Islet of Langerhans (tissue), 1 donor: Measurements from ENCODE around the gene ZNF565.
"Not testable (repeated sequence)": the region's sequence is repeated elsewhere in the genome, so short reads cannot be mapped to it uniquely, and the experiment has no call there.

Experiments used
- FAIRE-seq: peaks from one replicate; lab custom pipeline; 2011; peaks lifted over from hg19 to GRCh38; lab: Jason Lieb, UNC

The ZNF565 gene

DNA sequence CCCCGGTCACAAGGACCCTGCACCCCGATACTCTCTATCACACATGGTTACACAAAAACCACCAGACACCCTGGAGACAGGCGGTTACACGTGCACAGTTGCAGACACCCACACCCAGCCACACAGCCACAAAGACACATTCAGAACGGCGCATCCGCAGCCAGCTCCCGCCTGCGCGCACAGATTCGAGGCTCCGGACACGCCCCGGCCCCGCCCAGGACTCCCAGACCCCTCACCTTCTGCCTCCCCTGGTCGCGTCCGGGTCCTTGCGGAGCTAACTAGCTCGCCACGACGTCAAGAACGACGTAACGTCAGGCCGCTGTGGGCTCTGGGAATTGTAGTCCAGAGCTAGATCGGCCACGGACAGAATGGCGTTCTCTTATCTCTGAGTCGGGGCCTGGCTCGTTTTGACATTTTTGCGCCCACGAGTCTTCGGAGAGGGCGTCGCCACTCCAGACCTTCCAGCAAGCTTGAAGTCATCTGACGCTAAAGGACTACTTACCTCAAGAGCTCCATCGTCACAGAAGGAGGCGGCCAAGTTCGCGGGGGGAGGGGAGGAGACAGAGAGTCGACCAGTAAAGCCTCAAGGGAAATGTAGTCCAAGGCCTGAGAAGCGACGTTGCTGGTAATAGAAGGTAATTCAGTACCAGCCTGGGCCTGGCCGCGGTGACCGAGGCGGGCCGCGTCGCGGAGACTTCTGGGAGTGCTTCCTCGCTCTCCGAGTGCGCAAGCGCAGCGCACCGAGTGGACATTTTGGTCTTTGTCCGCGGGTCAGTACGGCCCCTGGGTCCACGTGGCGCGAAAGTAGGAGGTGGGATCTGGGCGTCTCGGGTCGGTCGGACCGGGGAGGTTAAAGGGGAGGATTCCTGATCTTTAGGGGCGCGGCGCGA is at the start of gene ZNF565, which contains the start of gene ZNF146:
TSS of gene ZNF565 (minus strand) at position 280 of the 890 bp plus-strand sequence. CDS start 12,680 bp downstream, outside the sequence.
TSS of gene ZNF146 (plus strand) at position 721 of the 890 bp plus-strand sequence. CDS start 21,335 bp downstream, outside the sequence.
- FAIRE-seq: peak; percentile 58

GRCh38 chr19:36259211-36259610 is 44.7 kb upstream of the ZNF565 start:
- FAIRE-seq: no peak

DNA sequence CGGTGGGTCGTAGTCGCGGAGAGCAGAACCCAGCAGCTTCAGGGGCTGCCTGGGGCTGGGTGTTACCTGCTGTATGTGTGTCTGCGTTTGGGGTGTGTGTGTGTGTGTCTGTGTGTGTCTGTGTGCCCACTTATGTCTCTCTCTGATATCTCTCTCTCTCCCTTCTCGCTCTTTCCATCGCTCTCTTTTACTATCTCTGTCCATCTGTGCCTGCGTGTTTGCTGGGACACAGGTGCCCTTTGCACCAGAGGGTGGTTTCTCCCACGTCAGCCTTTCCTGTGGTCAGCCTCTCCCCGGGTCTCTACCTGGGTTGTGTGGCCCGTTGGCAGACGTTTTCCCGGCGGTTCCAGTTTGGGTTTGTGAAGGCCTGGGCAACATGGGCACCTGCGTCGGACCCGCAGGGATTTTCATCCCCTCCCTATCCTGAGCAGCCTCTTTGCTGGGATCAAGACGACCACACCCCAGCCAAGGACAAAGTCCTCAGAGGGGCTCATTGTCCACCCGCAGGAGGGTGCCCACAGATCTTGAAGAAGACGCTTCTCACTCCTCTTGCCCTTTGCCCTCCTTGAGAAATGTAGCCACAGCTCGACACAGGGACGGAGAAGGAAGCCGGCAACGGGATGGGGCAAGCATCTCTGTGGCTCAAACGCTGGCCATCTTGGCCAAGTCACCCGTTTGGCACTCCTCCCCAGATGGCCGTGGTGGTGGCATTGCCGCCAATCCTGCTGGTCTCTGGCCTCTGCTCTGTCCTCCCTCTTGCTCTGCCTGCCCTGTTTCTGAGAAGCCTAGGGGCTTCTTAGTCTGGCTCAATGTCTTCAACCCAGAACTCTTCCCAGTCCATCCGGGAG is 43.8 kb upstream of the ZNF565 start:
- no peak for FAIRE-seq

- FAIRE-seq: no peak
Measured at GRCh38 chr19:36257520-36257876, 43.0 kb upstream of the ZNF565 start.

DNA sequence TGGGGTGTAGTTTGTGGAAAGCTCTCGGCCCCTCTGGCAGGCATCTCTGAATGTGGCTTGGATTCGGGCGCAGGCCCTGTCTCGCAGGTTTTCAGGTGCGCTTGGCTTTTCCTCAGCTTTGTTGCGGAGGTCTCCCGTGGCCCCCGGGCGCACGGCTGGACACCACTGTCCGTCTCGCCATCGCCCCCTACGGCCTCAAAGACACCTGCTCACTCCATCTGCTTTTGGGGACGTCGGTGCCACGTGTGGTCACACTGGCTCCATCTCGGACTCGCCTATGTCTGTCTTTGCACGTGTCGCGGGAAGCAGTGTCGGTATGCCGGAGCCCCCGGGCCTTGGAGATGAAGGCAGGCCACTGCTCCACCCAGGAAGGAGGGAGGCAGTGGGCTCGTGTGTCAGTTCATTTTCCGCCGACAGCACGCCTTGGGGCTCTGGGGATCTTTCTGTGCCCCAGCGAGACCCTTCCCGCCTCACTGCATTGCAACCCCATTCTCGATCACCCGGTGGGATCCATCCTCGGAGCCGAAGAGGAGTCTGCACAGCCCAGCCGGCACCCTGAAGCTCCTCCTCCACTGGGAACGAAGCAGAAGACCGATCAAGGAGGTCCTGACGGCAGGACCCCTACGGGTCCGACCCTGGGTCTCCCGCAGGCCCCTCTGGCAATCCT is 42.5 kb upstream of the ZNF565 start:
- FAIRE-seq: no peak

- FAIRE-seq: no peak
Measured at GRCh38 chr19:36256064-36256463, 41.6 kb upstream of the ZNF565 start.

- no peak for FAIRE-seq
Measured at GRCh38 chr19:36255316-36255715, 40.9 kb upstream of the ZNF565 start.

GRCh38 chr19:36254848-36255247 is 40.4 kb upstream of the ZNF565 start:
- no peak for FAIRE-seq

DNA sequence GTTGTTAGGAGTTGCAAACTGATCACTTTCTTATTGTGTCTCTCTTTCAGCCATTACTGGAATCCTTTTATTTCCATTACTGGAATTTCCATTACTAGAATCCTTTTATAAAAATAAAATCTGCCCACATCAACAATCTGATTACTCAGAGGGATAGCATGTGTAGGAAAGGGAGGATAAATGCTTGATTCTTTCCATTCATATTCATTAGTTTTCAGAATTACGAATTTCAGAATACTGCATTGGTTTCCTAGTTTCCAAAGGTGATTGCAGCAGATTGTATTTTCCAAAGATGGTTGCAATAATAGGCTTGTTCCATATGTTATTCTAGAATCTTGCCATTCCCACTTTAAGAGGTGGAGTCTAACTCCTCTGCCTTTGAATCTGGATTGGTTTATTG is 37.6 kb upstream of the ZNF565 start:
- no peak for FAIRE-seq

DNA sequence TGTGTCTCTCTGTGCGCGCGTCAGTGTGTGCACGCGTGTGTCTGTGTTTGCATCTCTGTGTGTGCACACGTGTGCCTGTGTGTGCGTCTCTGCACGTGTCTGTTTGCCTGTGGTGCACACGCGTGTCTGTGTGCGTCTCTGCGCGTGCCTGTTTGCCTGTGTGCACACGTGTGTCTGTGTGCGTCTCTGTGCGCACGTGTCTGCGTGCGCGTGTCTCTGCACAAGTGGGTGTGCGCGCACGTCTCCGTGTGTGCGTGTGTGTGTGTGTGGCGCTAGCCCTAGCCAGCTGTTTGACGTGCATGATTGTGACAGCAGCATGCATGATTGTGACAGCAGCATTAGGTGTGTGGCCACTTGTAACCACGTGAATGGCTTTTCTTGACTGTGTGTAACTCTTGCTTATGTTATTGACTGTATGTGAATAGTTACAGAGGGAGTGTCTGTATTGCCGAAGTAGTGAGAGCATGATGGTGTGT is 31.6 kb upstream of the ZNF565 start:
- FAIRE-seq: no peak

DNA sequence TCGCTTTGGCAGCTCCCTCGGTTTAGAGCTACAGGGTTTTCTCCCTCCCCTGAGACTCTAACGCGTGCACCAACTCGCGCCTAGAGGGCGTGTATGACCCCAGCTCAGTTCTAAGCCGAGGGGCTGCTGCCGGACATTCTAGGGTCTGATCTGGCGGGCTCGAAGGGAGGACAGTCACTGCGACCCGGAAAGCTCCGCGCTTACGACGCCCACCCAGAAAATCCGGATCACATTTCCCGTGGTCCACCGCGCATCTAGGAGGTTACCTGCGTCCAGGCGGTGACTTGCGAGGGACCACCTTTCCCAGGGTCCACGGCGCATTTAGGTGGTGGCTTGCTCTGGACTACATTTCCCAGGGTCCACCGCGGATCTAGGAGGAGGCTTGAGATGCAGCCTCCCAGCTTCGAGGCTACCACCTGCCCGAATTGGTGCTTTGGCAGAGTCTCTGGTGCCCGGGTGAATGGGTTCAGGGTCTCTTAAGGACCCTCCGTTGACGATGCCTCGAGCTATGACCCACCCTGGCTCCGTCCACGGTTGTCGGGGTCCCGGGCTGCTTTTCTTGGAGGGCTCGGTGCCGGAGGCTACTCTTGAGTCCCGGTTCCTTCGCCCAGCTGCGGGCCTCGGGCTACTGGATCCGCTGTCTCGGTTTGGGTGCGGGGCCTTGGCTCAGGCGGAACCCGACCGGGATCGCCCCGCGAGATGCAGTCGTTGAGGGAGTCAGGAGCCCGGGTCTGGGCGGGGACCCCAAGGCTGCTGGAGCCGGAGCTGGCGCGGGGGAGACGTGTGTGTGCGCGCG is 30.9 kb upstream of the ZNF565 start:
- FAIRE-seq: no peak

GRCh38 chr19:36244066-36244465 is 29.6 kb upstream of the ZNF565 start:
- FAIRE-seq: no peak

DNA sequence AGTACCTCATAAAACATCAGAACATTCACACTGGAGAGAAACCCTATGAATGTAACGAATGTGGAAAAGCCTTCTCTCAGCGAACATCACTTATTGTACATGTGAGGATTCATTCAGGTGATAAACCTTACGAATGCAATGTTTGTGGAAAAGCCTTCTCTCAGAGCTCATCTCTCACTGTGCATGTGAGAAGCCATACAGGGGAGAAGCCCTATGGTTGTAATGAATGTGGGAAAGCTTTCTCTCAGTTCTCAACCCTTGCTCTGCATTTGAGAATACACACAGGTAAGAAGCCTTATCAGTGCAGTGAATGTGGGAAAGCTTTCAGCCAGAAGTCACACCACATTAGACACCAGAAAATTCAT is 22.5 kb upstream of the ZNF565 start:
- no peak for FAIRE-seq

DNA sequence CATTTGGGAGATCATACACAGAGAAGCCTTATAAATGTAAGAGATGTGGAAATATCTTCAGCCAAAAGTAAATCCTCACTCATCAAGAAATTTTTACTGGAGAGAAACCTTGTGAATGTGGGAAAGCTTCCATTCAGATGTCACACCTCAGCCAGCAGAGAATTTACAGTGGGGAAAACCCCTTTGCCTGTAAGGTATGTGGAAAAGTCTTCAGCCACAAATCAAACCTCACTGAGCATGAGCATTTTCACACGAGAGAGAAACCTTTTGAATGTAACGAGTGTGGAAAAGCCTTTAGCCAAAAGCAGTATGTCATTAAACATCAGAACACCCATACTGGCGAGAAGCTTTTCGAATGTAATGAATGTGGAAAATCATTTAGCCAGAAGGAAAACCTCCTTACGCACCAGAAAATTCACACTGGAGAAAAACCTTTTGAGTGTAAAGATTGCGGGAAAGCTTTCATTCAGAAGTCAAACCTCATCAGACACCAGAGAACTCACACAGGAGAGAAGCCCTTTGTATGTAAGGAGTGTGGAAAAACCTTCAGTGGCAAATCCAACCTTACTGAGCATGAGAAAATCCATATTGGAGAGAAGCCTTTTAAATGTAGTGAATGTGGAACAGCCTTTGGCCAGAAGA is 22.0 kb upstream of the ZNF565 start:
- FAIRE-seq: no peak

- not testable (repeated sequence) for FAIRE-seq
Measured at GRCh38 chr19:36233626-36234025, 19.2 kb upstream of the ZNF565 start.

DNA sequence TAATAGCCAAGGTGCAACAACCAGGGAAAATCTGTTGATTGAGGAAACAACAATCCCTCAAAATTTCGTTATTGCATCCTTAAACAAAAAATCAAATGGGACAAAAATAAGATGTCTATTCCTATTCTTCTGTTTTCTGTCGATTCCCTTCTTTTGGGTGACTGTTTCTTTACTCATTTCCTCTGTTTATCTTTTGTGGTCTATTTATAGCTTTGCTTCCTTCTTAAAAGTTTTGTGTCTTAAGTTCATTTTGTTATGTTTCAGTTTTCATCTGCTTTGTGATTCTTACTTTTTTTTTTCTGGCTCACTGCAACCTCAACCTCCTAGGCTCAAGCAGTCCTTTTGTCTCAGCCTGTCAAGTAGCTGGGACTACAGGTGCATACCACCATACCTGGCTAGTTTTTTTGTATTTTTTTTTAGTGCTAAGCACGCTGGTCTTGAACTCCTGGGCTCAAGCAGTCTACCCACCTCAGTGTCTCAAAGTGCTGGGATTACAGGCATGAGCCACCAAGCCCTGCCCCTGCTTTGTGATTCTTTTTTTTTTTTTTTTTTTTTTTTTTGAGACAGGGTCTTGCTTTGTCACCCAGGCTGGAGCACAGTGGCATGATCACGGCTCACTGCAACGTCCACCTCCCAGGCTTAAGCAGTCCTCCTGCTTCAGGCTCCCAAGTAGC is 10.9 kb upstream of the ZNF565 start:
- no peak for FAIRE-seq

GRCh38 chr19:36222503-36222902 is 8.0 kb upstream of the ZNF565 start:
- no peak for FAIRE-seq

DNA sequence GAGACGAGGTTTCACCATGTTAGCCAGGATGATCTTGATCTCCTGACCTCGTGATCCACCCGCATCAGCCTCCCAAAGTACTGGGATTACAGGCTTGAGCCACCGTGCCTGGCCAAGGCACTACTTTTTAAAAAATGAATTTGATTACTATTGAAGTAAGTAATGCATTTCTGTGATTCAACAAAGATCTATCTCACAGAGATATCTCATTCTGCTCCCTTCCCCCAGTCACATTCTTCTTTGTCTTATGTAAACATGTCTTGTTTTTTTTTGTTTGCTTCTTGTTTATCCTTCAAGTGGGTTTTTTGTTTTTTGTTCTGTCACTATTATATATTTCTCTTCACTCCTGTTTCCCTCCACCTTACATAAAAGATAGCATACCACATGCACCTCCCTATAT is 7.0 kb upstream of the ZNF565 start:
- no peak for FAIRE-seq

DNA sequence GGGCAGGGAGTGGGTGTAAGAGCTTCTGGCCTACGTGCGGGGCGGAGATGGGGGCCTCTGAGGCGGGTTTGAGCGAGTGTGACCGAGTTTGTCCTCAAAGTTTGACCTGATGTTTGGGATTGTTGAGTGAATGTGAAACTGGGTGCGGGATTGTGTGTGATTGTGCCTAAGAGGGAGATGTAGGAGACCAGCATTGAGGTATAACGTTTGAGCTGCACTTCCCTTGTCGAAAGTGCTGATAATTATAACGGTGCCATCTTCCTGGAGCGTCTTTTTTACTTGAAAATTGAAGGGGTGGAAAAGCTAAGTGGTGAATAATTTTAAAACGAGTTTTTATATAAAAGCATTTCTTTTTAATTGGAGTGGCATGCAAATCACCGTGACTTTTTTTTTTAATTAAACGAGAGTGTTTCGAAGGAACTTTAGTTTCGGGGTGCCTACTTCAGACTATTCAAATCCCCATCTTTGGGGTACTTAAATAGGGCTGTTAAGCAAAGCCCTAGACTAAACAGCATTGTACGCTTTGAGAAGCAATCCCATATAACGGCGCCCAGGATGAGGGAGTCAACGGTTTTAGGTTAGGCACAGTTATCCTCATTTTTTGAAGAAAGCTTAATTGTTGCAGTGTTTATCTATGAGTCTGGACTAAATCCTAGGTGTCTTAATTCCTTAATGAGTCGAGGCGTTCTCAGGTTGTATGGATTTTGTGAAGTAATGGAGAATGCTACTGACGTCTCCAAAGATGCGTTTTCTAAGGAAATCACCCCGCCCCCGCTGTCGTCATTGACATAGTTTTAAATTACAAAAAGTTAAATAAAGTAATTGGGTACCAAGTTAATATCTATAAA is 1.0 kb upstream of the ZNF565 start:
- no peak for FAIRE-seq

DNA sequence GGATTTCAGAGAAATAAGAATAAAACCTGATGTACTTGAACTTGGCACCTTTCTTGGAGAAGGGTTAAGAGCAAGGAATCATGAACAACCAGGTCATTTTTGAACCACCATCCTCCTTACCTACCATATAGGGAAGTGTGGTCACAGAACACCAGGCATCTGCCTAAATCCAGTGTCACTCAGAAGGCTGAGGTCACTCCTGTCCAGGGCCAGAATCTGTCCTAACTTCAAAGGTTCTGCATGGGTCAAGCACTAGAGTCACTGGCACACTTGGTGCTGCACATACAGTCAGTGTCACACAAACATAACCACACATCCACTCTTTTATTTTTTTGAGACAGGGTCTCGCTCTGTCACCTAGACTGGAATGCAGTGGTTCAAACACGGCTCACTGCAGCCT is 1.6 kb downstream of the ZNF565 start:
- FAIRE-seq: no peak
